Keratinocyte (primary cell): Measurements from ENCODE around the gene NCS1. TPM values are rescaled to one million over a fixed set of nuclear protein-coding genes. Genes with fewer than 3 reads are reported as not detected.

Source experiments
- DNase-seq: peaks from one replicate; pipeline ENCODE4 v3.0.0-alpha.2; 2011; ENCODE audit warnings: low read depth, missing footprints, low spot score
- FAIRE-seq: peaks from 2 replicates; lab custom pipeline; 2011; peaks lifted over from hg19 to GRCh38; lab: Jason Lieb, UNC
- H2AFZ ChIP-seq: 2 replicates; pipeline ENCODE4 v1.6.0; 2012; ENCODE audit warnings: low read length, control low read depth, inconsistent platforms; ENCODE audit not compliant: control insufficient read depth
- H3K27ac ChIP-seq: 2 replicates; pipeline ENCODE4 v1.5.1; 2011; ENCODE audit warnings: low read length; ENCODE audit not compliant: control insufficient read depth, insufficient read depth
- H3K27me3 ChIP-seq: 3 replicates; pipeline ENCODE4 v1.6.0; 2011; ENCODE audit warnings: low read length; ENCODE audit not compliant: control insufficient read depth, insufficient read depth; ENCODE audit errors: extremely low read depth
- H3K36me3 ChIP-seq, 2 experiments: 2 replicates in 1 of 2; 3 replicates in 1 of 2; pipeline ENCODE4 v1.5.1; 2011; ENCODE audit warnings: low read length in 2 of 2, mild to moderate bottlenecking in 1 of 2; ENCODE audit not compliant: control insufficient read depth in 2 of 2, insufficient read depth in 2 of 2; ENCODE audit errors: extremely low read depth in 1 of 2
- H3K4me1 ChIP-seq: 3 replicates; pipeline ENCODE4 v1.5.1; 2011; ENCODE audit warnings: low read length; ENCODE audit not compliant: control insufficient read depth, insufficient read depth; ENCODE audit errors: extremely low read depth
- H3K4me2 ChIP-seq: 3 replicates; pipeline ENCODE4 v1.6.0; 2011; ENCODE audit warnings: low read depth, low read length; ENCODE audit not compliant: control insufficient read depth, insufficient read depth; ENCODE audit errors: extremely low read depth
- H3K4me3 ChIP-seq, 3 experiments: fragments of 200-600 bp in 1 of 3; sonication (generic) in 1 of 3; 2 replicates in 2 of 3; 3 replicates in 1 of 3; pipeline ENCODE4 v1.5.1; 2011 to 2016; ENCODE audit warnings: low read length in 3 of 3, mild to moderate bottlenecking in 3 of 3, control low read depth in 2 of 3, inconsistent platforms in 1 of 3, low read depth in 1 of 3, mixed read lengths in 1 of 3, mixed run types in 1 of 3, moderate library complexity in 1 of 3; ENCODE audit not compliant: control insufficient read depth in 2 of 3, insufficient read depth in 2 of 3; ENCODE audit errors: extremely low read depth in 1 of 3
- H3K79me2 ChIP-seq: 2 replicates; pipeline ENCODE4 v1.6.0; 2012; ENCODE audit warnings: low read length; ENCODE audit not compliant: control insufficient read depth, insufficient read depth
- H3K9ac ChIP-seq: 3 replicates; pipeline ENCODE4 v1.6.0; 2011; ENCODE audit warnings: low read length; ENCODE audit not compliant: control insufficient read depth, insufficient read depth; ENCODE audit errors: extremely low read depth
- H3K9me1 ChIP-seq: 3 replicates; pipeline ENCODE4 v1.6.0; 2011; ENCODE audit warnings: low read length; ENCODE audit not compliant: control insufficient read depth, insufficient read depth; ENCODE audit errors: extremely low read depth
- H3K9me3 ChIP-seq: 2 replicates; pipeline ENCODE4 v1.5.1; 2012; ENCODE audit warnings: low read depth, low read length; ENCODE audit not compliant: control insufficient read depth
- H4K20me1 ChIP-seq: 3 replicates; pipeline ENCODE4 v1.6.0; 2011; ENCODE audit warnings: low read length; ENCODE audit not compliant: control insufficient read depth, insufficient read depth; ENCODE audit errors: extremely low read depth
- CTCF ChIP-seq, 3 experiments: IDR thresholded peaks in 1 of 3; conservative IDR thresholded peaks in 1 of 3; optimal IDR thresholded peaks in 1 of 3; 2 replicates in 2 of 3; 3 replicates in 1 of 3; pipeline versions ENCODE3 to v1.5.1; 2011; ENCODE audit warnings: low read length in 3 of 3, mild to moderate bottlenecking in 3 of 3, moderate library complexity in 2 of 3, control low read depth in 1 of 3, inconsistent platforms in 1 of 3; ENCODE audit not compliant: insufficient read depth in 2 of 3; ENCODE audit errors: extremely low read depth in 1 of 3
- EZH2 ChIP-seq: IDR thresholded peaks from one replicate; pipeline ENCODE4 v1.6.1; 2012; ENCODE audit warnings: inconsistent platforms, mild to moderate bottlenecking, low read length, moderate library complexity
- dilution Hi-C: fragments of 300-500 bp; cut with MboI; formaldehyde crosslinking; loops from one replicate; pipeline ENCODE4 v1.7.0; 2020; ENCODE audit warnings: low sequenced_read_pairs; ENCODE audit not compliant: extremely low pct_ligation_motif_present
- polyA plus RNA-seq, 5 experiments: library from polyadenylated mRNA; depleted of rRNA in 3 of 5; stranded (reverse) in 3 of 5; stranded (forward) in 1 of 5; unstranded in 1 of 5; fragments of >200 nt; gene quantifications; 1 replicate in 1 of 5; 2 replicates in 3 of 5; 3 replicates in 1 of 5; pipeline versions ENCODE4 v1.2.1 to v1.2.3, GENCODE V29; 2011 to 2012; ENCODE audit warnings: missing spikeins in 2 of 5, low read depth in 1 of 5, low replicate concordance in 1 of 5

NCS1 gene
- polyA plus RNA-seq, 1 donor (not counting 4 experiments of a cell fraction or from before 2014, with no cell fraction given): 49.1 TPM

DNA sequence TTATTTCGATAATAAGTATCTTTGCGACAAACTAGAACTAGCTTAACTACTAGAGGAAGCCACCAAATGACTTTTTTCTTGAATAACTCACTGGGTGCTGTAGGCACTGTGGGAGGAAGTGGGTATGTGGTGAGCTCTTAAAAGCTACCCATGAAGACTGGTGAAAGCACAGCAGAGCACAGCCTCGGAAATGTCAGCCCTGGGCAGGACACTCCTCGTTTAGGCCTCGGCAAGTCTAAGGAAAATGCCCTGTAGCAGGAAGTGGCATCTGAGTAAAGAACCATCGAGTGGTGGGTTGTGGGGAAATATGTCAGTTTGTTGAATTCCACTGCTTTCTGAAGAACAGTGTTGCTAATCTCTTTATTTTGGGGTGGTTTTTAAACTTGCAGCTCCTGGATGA lies 44.0 kb upstream of the NCS1 start:
- FAIRE-seq (peak; percentile 20), DNase-seq (no peak)
- Histone ChIP-seq H3K4me2 (no peak overlapping the region), H3K9ac (no peak overlapping the region), H2AFZ (no peak overlapping the region), H3K4me3 (no peak overlapping the region), H3K79me2 (no peaks in the 10 kb centered on the region), H3K36me3 (peaks cover 11 to 14% of the 10 kb centered on the region in 2 experiments), H3K9me1 (no peaks in the 10 kb centered on the region), H3K4me1 (peaks cover 23% of the 10 kb centered on the region), H3K27ac (peak overlapping the region; percentile 50), H3K9me3 (no peaks in the 10 kb centered on the region), H4K20me1 (no peaks in the 10 kb centered on the region), H3K27me3 (no peaks in the 10 kb centered on the region)
- TF ChIP-seq EZH2 (no peak), CTCF (optimal IDR thresholded peaks at IDR 0.05 in 1 of 3, IDR thresholded peaks at IDR 0.05 in 1 of 3, conservative IDR thresholded peaks at IDR 0.05 in 1 of 3; ENCODE audit: extremely low read depth in 1 of 3, insufficient read depth in 2 of 3, low read length in 3 of 3) (no peak)
- dilution Hi-C loops: no loop called here

DNA sequence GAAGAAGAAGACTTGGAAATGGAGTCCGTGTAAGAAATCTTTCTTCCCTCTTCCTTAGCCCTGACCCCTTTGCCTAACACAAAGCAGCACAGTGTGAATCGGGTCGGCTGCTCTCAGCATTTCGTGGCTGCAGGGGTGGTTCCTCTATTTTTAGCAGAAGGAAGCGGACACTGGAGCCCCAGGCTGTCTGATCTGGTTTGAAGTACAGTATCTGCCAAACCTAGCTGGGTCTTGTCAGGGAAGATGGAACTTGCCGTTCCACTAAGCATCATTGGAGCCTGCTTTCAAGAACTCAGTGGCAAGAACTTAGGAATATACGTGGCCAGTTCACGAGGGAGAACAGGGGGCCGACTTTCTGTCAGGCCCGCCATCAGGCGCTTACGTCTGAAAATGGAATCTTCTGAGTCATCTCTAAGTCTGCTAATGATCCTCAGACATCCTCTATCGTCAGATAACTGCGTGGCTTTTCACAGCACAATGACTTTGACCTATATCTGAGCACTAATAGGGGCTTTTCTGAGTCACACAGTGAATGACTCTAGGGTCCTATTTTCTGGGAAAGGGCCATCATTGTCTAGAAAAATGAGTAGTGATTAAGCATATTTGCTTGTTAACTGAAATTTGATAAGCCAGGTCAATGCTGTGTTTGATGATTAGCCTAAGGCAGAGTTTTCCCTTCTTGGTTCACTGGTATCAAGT lies 43.3 kb upstream of the NCS1 start:
- H3K9me3 ChIP-seq: no peaks in the 10 kb centered on the region
- peaks cover 23% of the 10 kb centered on the region for H3K4me1 ChIP-seq
- H2AFZ ChIP-seq: peak overlapping the region; percentile 29
- H3K9ac ChIP-seq: peak overlapping the region; percentile 13
- H3K27ac ChIP-seq: peak overlapping the region; percentile 50
- peak overlapping the region; percentile 22 for H3K4me2 ChIP-seq
- DNase-seq: no peak
- H3K27me3 ChIP-seq: no peaks in the 10 kb centered on the region
- H3K9me1 ChIP-seq: no peaks in the 10 kb centered on the region
- peak; percentile 53 for FAIRE-seq
- H3K79me2 ChIP-seq: no peaks in the 10 kb centered on the region
- TF ChIP-seq EZH2 (no peak), CTCF (optimal IDR thresholded peaks at IDR 0.05 in 1 of 3, IDR thresholded peaks at IDR 0.05 in 1 of 3, conservative IDR thresholded peaks at IDR 0.05 in 1 of 3; ENCODE audit: extremely low read depth in 1 of 3, insufficient read depth in 2 of 3, low read length in 3 of 3) (no peak)
- H3K36me3 ChIP-seq: peaks cover 11 to 14% of the 10 kb centered on the region in 2 experiments
- no peaks in the 10 kb centered on the region for H4K20me1 ChIP-seq
- dilution Hi-C loops: no loop called here
- no peak overlapping the region for H3K4me3 ChIP-seq
